Caco-2 (cell line): ENCODE data around the gene ZNF311. TPM values are rescaled to one million over a fixed set of nuclear protein-coding genes. Genes with fewer than 3 reads are reported as not detected.

ENCODE experiments used
- BruUV-seq: library from RNA; stranded (reverse); fragments of 400-500 nt; replicated peaks from 2 replicates; lab custom pipeline; 2021; lab: Mats Ljungman, UMichigan
- CTCF ChIA-PET: fragments of 300-600 bp; sonication (Branson Sonifier 250); formaldehyde crosslinking; loops from one replicate; lab custom pipeline; 2022; ENCODE audit warnings: antibody characterized with exemption; lab: Charles Lee
- POLR2A ChIA-PET: fragments of 300-600 bp; sonication (Branson Sonifier 250); formaldehyde crosslinking; loops from one replicate; lab custom pipeline; 2022; ENCODE audit warnings: antibody characterized with exemption; lab: Charles Lee
- DNase-seq, 2 experiments: peaks; one replicate each; pipeline versions ENCODE4 v3.0.0 to v3.0.0-alpha.2; 2020 to 2022
- H3K27me3 ChIP-seq: replicated peaks from 2 replicates; pipeline ENCODE4 v1.6.0; 2011; ENCODE audit warnings: low read length; ENCODE audit not compliant: control insufficient read depth, insufficient read depth
- H3K36me3 ChIP-seq: 2 replicates; pipeline ENCODE4 v1.5.1; 2011; ENCODE audit warnings: low read length; ENCODE audit not compliant: control insufficient read depth, insufficient read depth
- H3K4me1 ChIP-seq: fragments of 250-450 bp; sonication (Bioruptor Pico); 2 replicates; pipeline ENCODE4 v1.5.1; 2020; ENCODE audit warnings: mild to moderate bottlenecking
- H3K4me3 ChIP-seq: 2 replicates; pipeline ENCODE4 v1.5.1; 2011; ENCODE audit warnings: low read depth, mild to moderate bottlenecking, control low read depth, low read length
- H3K9me3 ChIP-seq: fragments of 250-450 bp; sonication (Bioruptor Pico); 2 replicates; pipeline ENCODE4 v1.5.1; 2020; ENCODE audit warnings: mild to moderate bottlenecking, moderate library complexity
- H3K27ac Mint-ChIP-seq: one replicate; pipeline ENCODE4 v1.8.0; 2022; ENCODE audit warnings: mixed read lengths; ENCODE audit not compliant: unreplicated experiment
- H3K27me3 Mint-ChIP-seq: one replicate; pipeline ENCODE4 v1.8.0; 2022; ENCODE audit warnings: mixed read lengths; ENCODE audit not compliant: insufficient read depth, unreplicated experiment
- H3K36me3 Mint-ChIP-seq: one replicate; pipeline ENCODE4 v1.8.0; 2022; ENCODE audit warnings: mild to moderate bottlenecking, mixed read lengths; ENCODE audit not compliant: insufficient read depth, unreplicated experiment
- H3K4me1 Mint-ChIP-seq: one replicate; pipeline ENCODE4 v1.8.0; 2022; ENCODE audit warnings: low read depth, mixed read lengths; ENCODE audit not compliant: unreplicated experiment
- H3K4me3 Mint-ChIP-seq: one replicate; pipeline ENCODE4 v1.8.0; 2022; ENCODE audit warnings: mild to moderate bottlenecking, moderate library complexity, mixed read lengths; ENCODE audit not compliant: unreplicated experiment
- H3K9me3 Mint-ChIP-seq: one replicate; pipeline ENCODE4 v1.8.0; 2022; ENCODE audit warnings: mixed read lengths; ENCODE audit not compliant: unreplicated experiment
- intact Hi-C: fragments of 100-400 bp; cut with micrococcal nuclease; formaldehyde crosslinking; loops from one replicate; pipeline ENCODE4 v1.10.0; 2022; ENCODE audit not compliant: unreplicated experiment
- total RNA-seq: library from RNA; stranded (reverse); gene quantifications from 2 replicates; pipeline ENCODE4 v1.2.3, GENCODE V29; 2022
- TF ChIP-seq, protein P1 (sequence below), 2 experiments: fragments of 200-600 bp in 1 of 2; IDR thresholded peaks; 1 replicate in 1 of 2; 2 replicates in 1 of 2; pipeline versions ENCODE4 v1.5.1 to v1.8.0; 2011 to 2022; ENCODE audit warnings: antibody characterized with exemption in 1 of 2, control low read depth in 1 of 2, inconsistent platforms in 1 of 2, low read depth in 1 of 2, low read length in 1 of 2, mild to moderate bottlenecking in 1 of 2, moderate library complexity in 1 of 2; ENCODE audit not compliant: insufficient read depth in 1 of 2, severe bottlenecking in 1 of 2, unreplicated experiment in 1 of 2

The ZNF311 gene
- total RNA-seq, 1 experiment from 2014 or later: 2.9 TPM

DNA sequence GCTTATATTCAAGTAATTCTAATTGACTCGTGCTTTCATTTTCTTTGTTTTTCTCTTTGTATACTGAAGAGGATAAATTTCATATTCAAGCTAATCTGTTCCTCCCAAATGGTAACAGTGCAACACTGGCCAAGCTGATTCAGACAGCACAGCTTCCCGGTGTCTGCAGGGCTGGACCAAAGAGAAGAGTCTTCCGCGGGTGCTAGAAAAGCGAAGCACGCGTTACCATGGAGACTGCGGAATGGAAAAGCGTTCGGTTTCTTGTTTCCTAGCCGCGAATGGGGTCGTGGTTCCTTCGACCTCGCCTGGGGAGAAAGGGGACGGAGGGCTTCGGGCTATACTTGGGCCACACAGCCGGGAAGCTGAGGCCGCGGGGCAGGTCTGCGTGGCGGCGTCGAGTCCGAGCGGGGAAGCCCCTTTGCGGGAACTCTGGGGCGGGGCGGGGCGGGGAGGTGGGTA is 6.2 kb upstream of the ZNF311 start:
- POLR2A ChIA-PET: no interaction called here
- Histone ChIP-seq H3K27me3 (no peaks in the 10 kb centered on the region), H3K4me3 (no peak overlapping the region), H3K4me1 (peaks cover 7% of the 10 kb centered on the region), H3K36me3 (no peaks in the 10 kb centered on the region), H3K9me3 (0 out of 2 replicates have a peak, but pooled peaks cover 3% of the 10 kb centered on the region)
- H3K9me3 Mint-ChIP-seq: no peaks in the 10 kb centered on the region
- H3K27ac Mint-ChIP-seq: no peak overlapping the region
- H3K4me1 Mint-ChIP-seq: peaks cover 9% of the 10 kb centered on the region
- H3K36me3 Mint-ChIP-seq: peaks cover 6% of the 10 kb centered on the region
- no TSS peak for BruUV-seq
- H3K27me3 Mint-ChIP-seq: no peaks in the 10 kb centered on the region
- intact Hi-C loops: no loop called here
- peak overlapping the region; percentile 52 for H3K4me3 Mint-ChIP-seq
- TF ChIP-seq, protein P1, sequence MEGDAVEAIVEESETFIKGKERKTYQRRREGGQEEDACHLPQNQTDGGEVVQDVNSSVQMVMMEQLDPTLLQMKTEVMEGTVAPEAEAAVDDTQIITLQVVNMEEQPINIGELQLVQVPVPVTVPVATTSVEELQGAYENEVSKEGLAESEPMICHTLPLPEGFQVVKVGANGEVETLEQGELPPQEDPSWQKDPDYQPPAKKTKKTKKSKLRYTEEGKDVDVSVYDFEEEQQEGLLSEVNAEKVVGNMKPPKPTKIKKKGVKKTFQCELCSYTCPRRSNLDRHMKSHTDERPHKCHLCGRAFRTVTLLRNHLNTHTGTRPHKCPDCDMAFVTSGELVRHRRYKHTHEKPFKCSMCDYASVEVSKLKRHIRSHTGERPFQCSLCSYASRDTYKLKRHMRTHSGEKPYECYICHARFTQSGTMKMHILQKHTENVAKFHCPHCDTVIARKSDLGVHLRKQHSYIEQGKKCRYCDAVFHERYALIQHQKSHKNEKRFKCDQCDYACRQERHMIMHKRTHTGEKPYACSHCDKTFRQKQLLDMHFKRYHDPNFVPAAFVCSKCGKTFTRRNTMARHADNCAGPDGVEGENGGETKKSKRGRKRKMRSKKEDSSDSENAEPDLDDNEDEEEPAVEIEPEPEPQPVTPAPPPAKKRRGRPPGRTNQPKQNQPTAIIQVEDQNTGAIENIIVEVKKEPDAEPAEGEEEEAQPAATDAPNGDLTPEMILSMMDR (IDR thresholded peaks at IDR 0.05; ENCODE audit: insufficient read depth in 1 of 2, low read depth in 1 of 2, low read length in 1 of 2, severe bottlenecking in 1 of 2, unreplicated experiment in 1 of 2): no peak
- no peak for DNase-seq
- CTCF ChIA-PET: interaction anchor here (0.6 kb wide), 1 partner anchor 25 kb away, joined by 10 read pairs; no protein-coding TSS in a partner anchor

DNA sequence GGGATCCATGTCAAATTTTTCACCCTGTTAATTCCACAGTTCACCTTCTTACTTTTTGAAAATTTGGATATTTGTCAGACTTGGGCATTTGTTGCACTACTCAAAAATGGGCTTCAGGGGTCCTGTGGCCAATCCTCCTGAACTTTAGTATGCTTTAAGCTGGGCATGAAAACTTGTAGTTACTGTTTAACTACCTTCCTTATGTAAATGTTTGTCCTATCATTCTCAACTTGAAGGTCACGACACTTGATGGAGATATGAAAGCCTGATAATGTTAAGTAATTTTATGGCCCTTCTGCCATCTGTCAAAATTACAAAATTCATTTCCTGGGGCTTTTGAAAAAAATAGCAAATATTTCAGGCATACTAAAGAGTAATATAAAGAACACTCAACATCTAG is 4.2 kb upstream of the ZNF311 start:
- Mint-ChIP-seq H3K4me1 (peaks cover 9% of the 10 kb centered on the region), H3K27ac (no peak overlapping the region), H3K4me3 (no peak overlapping the region), H3K9me3 (no peaks in the 10 kb centered on the region), H3K36me3 (peaks cover 5% of the 10 kb centered on the region), H3K27me3 (no peaks in the 10 kb centered on the region)
- no peaks in the 10 kb centered on the region for H3K9me3 ChIP-seq
- no peaks in the 10 kb centered on the region for H3K27me3 ChIP-seq
- intact Hi-C loops: no loop called here
- H3K4me1 ChIP-seq: peaks cover 3% of the 10 kb centered on the region; the same call in 1 of the 2 replicates
- TF ChIP-seq, protein P1 (IDR thresholded peaks at IDR 0.05; ENCODE audit: insufficient read depth in 1 of 2, low read depth in 1 of 2, low read length in 1 of 2, severe bottlenecking in 1 of 2, unreplicated experiment in 1 of 2): no peak
- no peaks in the 10 kb centered on the region for H3K36me3 ChIP-seq
- H3K4me3 ChIP-seq: no peak overlapping the region
- POLR2A ChIA-PET: interaction anchor here (0.5 kb wide), 1 partner anchor 172 kb away, joined by 3 read pairs; no protein-coding TSS in a partner anchor
- CTCF ChIA-PET: no interaction called here
- no TSS peak for BruUV-seq
- no peak for DNase-seq

DNA sequence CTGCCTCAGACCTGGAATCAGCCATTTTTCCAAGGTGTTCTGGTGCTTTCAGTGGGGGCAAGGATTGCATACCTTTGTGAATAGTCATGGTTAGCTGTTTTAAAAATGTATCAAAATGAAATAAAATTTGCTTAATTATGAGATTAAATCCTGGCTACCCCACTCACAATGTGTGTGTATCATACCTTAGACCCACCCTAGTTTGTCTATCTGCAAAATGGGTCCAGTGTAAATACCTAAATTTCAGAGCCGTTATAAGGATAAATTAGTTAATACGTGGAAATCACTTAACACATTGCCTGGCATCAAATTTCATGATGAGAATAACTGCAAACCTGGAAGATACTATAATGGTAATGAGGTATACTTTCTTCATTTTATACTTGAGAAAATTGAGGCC is 3.0 kb upstream of the ZNF311 start:
- no peaks in the 10 kb centered on the region for H3K27me3 Mint-ChIP-seq
- H3K4me1 ChIP-seq: peaks cover 3% of the 10 kb centered on the region; the same call in 1 of the 2 replicates
- H3K36me3 Mint-ChIP-seq: peaks cover 5% of the 10 kb centered on the region
- CTCF ChIA-PET: no interaction called here
- H3K36me3 ChIP-seq: no peaks in the 10 kb centered on the region
- BruUV-seq: no TSS peak
- H3K4me3 ChIP-seq: no peak overlapping the region
- TF ChIP-seq, protein P1 (IDR thresholded peaks at IDR 0.05; ENCODE audit: insufficient read depth in 1 of 2, low read depth in 1 of 2, low read length in 1 of 2, severe bottlenecking in 1 of 2, unreplicated experiment in 1 of 2): no peak
- POLR2A ChIA-PET: no interaction called here
- no peaks in the 10 kb centered on the region for H3K27me3 ChIP-seq
- no peak for DNase-seq
- peaks cover 9% of the 10 kb centered on the region for H3K4me1 Mint-ChIP-seq
- H3K9me3 Mint-ChIP-seq: no peaks in the 10 kb centered on the region
- no peaks in the 10 kb centered on the region for H3K9me3 ChIP-seq
- no peak overlapping the region for H3K4me3 Mint-ChIP-seq
- intact Hi-C loops: no loop called here
- no peak overlapping the region for H3K27ac Mint-ChIP-seq
